ENCODE measurements around the gene DAPK2. TPM values are rescaled to one million over a fixed set of nuclear protein-coding genes. Genes with fewer than 3 reads are reported as not detected.

DAPK2 gene
- polyA plus RNA-seq, 5 donors, result 19.2 to 27.5 (median 21.7) TPM

GRCh38 chr15:63943829-63944680, 102.2 kb downstream of the DAPK2 start:
- DNase-seq, result no peak

- no peak for DNase-seq
Observed at GRCh38 chr15:63942486-63943365, 103.6 kb downstream of the DAPK2 start.

GRCh38 chr15:63941698-63942465, 104.4 kb downstream of the DAPK2 start:
- no peak for DNase-seq

GRCh38 chr15:63940966-63941620, 105.2 kb downstream of the DAPK2 start:
- no peak for DNase-seq

GRCh38 chr15:63939531-63940130, 106.7 kb downstream of the DAPK2 start:
- peak; percentile 29 to 49 for DNase-seq

- no peak for DNase-seq
Observed at GRCh38 chr15:63938486-63939061, 107.7 kb downstream of the DAPK2 start.

- DNase-seq, result no peak
Observed at GRCh38 chr15:63933522-63933921, 112.8 kb downstream of the DAPK2 start.

- DNase-seq, result no peak
Observed at GRCh38 chr15:63931556-63931955, 114.7 kb downstream of the DAPK2 start.

- DNase-seq, result no peak
Observed at GRCh38 chr15:63930034-63930433, 116.3 kb downstream of the DAPK2 start.

GRCh38 chr15:63928185-63928842, 118.0 kb downstream of the DAPK2 start:
- no peak for DNase-seq

GRCh38 chr15:63923993-63924950, 122.0 kb downstream of the DAPK2 start:
- no peak for DNase-seq

GRCh38 chr15:63922916-63923315, 123.4 kb downstream of the DAPK2 start:
- DNase-seq, result no peak

- no peak for DNase-seq
Observed at GRCh38 chr15:63922261-63922904, 123.9 kb downstream of the DAPK2 start.

- no peak for DNase-seq
Observed at GRCh38 chr15:63920504-63921175, 125.6 kb downstream of the DAPK2 start.

GRCh38 chr15:63918901-63919348, 127.4 kb downstream of the DAPK2 start:
- no peak for DNase-seq

GRCh38 chr15:63918317-63918672, 128.0 kb downstream of the DAPK2 start:
- no peak for DNase-seq

- DNase-seq, result no peak
Observed at GRCh38 chr15:63917588-63918316, 128.5 kb downstream of the DAPK2 start.
